ENCODE results near the gene DOK3.

DOK3 gene

GRCh38 chr5:177524539-177524900 is 14.9 kb upstream of the DOK3 start:
- Histone ChIP-seq H3K36me3 (ENCODE audit: control insufficient read depth in 2 of 2, insufficient read depth in 2 of 2, low read length in 2 of 2) (peaks cover 66 to 80% of the 10 kb centered on the region in 2 donors), H3K4me1 (ENCODE audit: control insufficient read depth, insufficient read depth, low read length) (peaks cover 17% of the 10 kb centered on the region), H3K27ac (ENCODE audit: low read length) (no peak overlapping the region), H3K9ac (ENCODE audit: low read length in 2 of 2) (no peak overlapping the region), H3K27me3 (ENCODE audit: control insufficient read depth in 1 of 2, insufficient read depth in 2 of 2, low read length in 2 of 2) (no peaks in the 10 kb centered on the region), H3K4me3 (ENCODE audit: low read length in 2 of 2) (no peak overlapping the region), H3K9me3 (ENCODE audit: control insufficient read depth in 2 of 2, low read length in 2 of 2) (no peaks in the 10 kb centered on the region)

- H3K9me3 ChIP-seq (ENCODE audit: control insufficient read depth in 2 of 2, low read length in 2 of 2): no peaks in the 10 kb centered on the region
- H3K4me3 ChIP-seq (ENCODE audit: low read length in 2 of 2): no peak overlapping the region
- H3K36me3 ChIP-seq (ENCODE audit: control insufficient read depth in 2 of 2, insufficient read depth in 2 of 2, low read length in 2 of 2): peaks cover 64 to 79% of the 10 kb centered on the region in 2 donors
- H3K27me3 ChIP-seq (ENCODE audit: control insufficient read depth in 1 of 2, insufficient read depth in 2 of 2, low read length in 2 of 2): no peaks in the 10 kb centered on the region
- no peak overlapping the region for H3K9ac ChIP-seq (ENCODE audit: low read length in 2 of 2)
- no peak overlapping the region for H3K27ac ChIP-seq (ENCODE audit: low read length)
- H3K4me1 ChIP-seq (ENCODE audit: control insufficient read depth, insufficient read depth, low read length): peaks cover 22% of the 10 kb centered on the region
These were observed 14.3 kb upstream of the DOK3 start for GRCh38 chr5:177523711-177524538.

GRCh38 chr5:177520916-177521513 is 11.4 kb upstream of the DOK3 start:
- Histone ChIP-seq H3K27me3 (ENCODE audit: control insufficient read depth in 1 of 2, insufficient read depth in 2 of 2, low read length in 2 of 2) (no peaks in the 10 kb centered on the region), H3K36me3 (ENCODE audit: control insufficient read depth in 2 of 2, insufficient read depth in 2 of 2, low read length in 2 of 2) (peaks cover 39 to 55% of the 10 kb centered on the region in 2 donors), H3K4me3 (ENCODE audit: low read length in 2 of 2) (no peak overlapping the region), H3K9ac (ENCODE audit: low read length in 2 of 2) (no peak overlapping the region), H3K9me3 (ENCODE audit: control insufficient read depth in 2 of 2, low read length in 2 of 2) (no peaks in the 10 kb centered on the region), H3K27ac (ENCODE audit: low read length) (no peak overlapping the region), H3K4me1 (ENCODE audit: control insufficient read depth, insufficient read depth, low read length) (peaks cover 34% of the 10 kb centered on the region)

GRCh38 chr5:177520271-177520670 is 10.6 kb upstream of the DOK3 start:
- Histone ChIP-seq H3K27ac (ENCODE audit: low read length) (no peak overlapping the region), H3K9ac (ENCODE audit: low read length in 2 of 2) (no peak overlapping the region), H3K9me3 (ENCODE audit: control insufficient read depth in 2 of 2, low read length in 2 of 2) (no peaks in the 10 kb centered on the region), H3K4me1 (ENCODE audit: control insufficient read depth, insufficient read depth, low read length) (peaks cover 38% of the 10 kb centered on the region), H3K4me3 (ENCODE audit: low read length in 2 of 2) (no peak overlapping the region), H3K36me3 (ENCODE audit: control insufficient read depth in 2 of 2, insufficient read depth in 2 of 2, low read length in 2 of 2) (peaks cover 35 to 52% of the 10 kb centered on the region in 2 donors), H3K27me3 (ENCODE audit: control insufficient read depth in 1 of 2, insufficient read depth in 2 of 2, low read length in 2 of 2) (no peaks in the 10 kb centered on the region)

GRCh38 chr5:177519463-177520235 is 10.0 kb upstream of the DOK3 start:
- peaks cover 38 to 52% of the 10 kb centered on the region in 2 donors for H3K36me3 ChIP-seq (ENCODE audit: control insufficient read depth in 2 of 2, insufficient read depth in 2 of 2, low read length in 2 of 2)
- H3K9ac ChIP-seq (ENCODE audit: low read length in 2 of 2): peak overlapping the region in 1 of 2 donors; percentile 34
- H3K4me1 ChIP-seq (ENCODE audit: control insufficient read depth, insufficient read depth, low read length): peaks cover 37% of the 10 kb centered on the region
- H3K9me3 ChIP-seq (ENCODE audit: control insufficient read depth in 2 of 2, low read length in 2 of 2): no peaks in the 10 kb centered on the region
- no peaks in the 10 kb centered on the region for H3K27me3 ChIP-seq (ENCODE audit: control insufficient read depth in 1 of 2, insufficient read depth in 2 of 2, low read length in 2 of 2)
- H3K4me3 ChIP-seq (ENCODE audit: low read length in 2 of 2): no peak overlapping the region
- H3K27ac ChIP-seq (ENCODE audit: low read length): no peak overlapping the region

- Histone ChIP-seq H3K9me3 (ENCODE audit: control insufficient read depth in 2 of 2, low read length in 2 of 2) (no peaks in the 10 kb centered on the region), H3K27me3 (ENCODE audit: control insufficient read depth in 1 of 2, insufficient read depth in 2 of 2, low read length in 2 of 2) (no peaks in the 10 kb centered on the region), H3K27ac (ENCODE audit: low read length) (peak within 1 kb of the TSS; percentile 80), H3K9ac (ENCODE audit: low read length in 2 of 2) (peak within 1 kb of the TSS; percentile 90 to 94), H3K4me1 (ENCODE audit: control insufficient read depth, insufficient read depth, low read length) (peaks cover 36% of the 10 kb centered on the region), H3K36me3 (ENCODE audit: control insufficient read depth in 2 of 2, insufficient read depth in 2 of 2, low read length in 2 of 2) (peaks cover 49 to 59% of the 10 kb centered on the region in 2 donors), H3K4me3 (ENCODE audit: low read length in 2 of 2) (peak within 1 kb of the TSS; percentile 98 to 99)
These were observed 7.3 kb upstream of the DOK3 start, which contains the start of gene DDX41 for GRCh38 chr5:177516601-177517568. TSS of gene DDX41 (minus strand) at chr5:177516961. CDS start at chr5:177516945, 16 bp downstream.

- Histone ChIP-seq H3K4me3 (ENCODE audit: low read length in 2 of 2) (peak overlapping the region in 1 of 2 donors; percentile 99), H3K4me1 (ENCODE audit: control insufficient read depth, insufficient read depth, low read length) (peaks cover 33% of the 10 kb centered on the region), H3K9ac (ENCODE audit: low read length in 2 of 2) (peak overlapping the region in 1 of 2 donors; percentile 94), H3K27me3 (ENCODE audit: control insufficient read depth in 1 of 2, insufficient read depth in 2 of 2, low read length in 2 of 2) (no peaks in the 10 kb centered on the region), H3K36me3 (ENCODE audit: control insufficient read depth in 2 of 2, insufficient read depth in 2 of 2, low read length in 2 of 2) (peaks cover 53 to 58% of the 10 kb centered on the region in 2 donors), H3K9me3 (ENCODE audit: control insufficient read depth in 2 of 2, low read length in 2 of 2) (no peaks in the 10 kb centered on the region), H3K27ac (ENCODE audit: low read length) (no peak overlapping the region)
These were observed 6.0 kb upstream of the DOK3 start for GRCh38 chr5:177515580-177515979.

GRCh38 chr5:177514541-177514940 is 4.9 kb upstream of the DOK3 start:
- H3K4me3 ChIP-seq (ENCODE audit: low read length in 2 of 2): no peak overlapping the region
- no peak overlapping the region for H3K9ac ChIP-seq (ENCODE audit: low read length in 2 of 2)
- H3K27me3 ChIP-seq (ENCODE audit: control insufficient read depth in 1 of 2, insufficient read depth in 2 of 2, low read length in 2 of 2): no peaks in the 10 kb centered on the region
- H3K9me3 ChIP-seq (ENCODE audit: control insufficient read depth in 2 of 2, low read length in 2 of 2): no peaks in the 10 kb centered on the region
- peaks cover 45 to 47% of the 10 kb centered on the region in 2 donors for H3K36me3 ChIP-seq (ENCODE audit: control insufficient read depth in 2 of 2, insufficient read depth in 2 of 2, low read length in 2 of 2)
- H3K27ac ChIP-seq (ENCODE audit: low read length): no peak overlapping the region
- peaks cover 33% of the 10 kb centered on the region for H3K4me1 ChIP-seq (ENCODE audit: control insufficient read depth, insufficient read depth, low read length)

- Histone ChIP-seq H3K4me1 (ENCODE audit: control insufficient read depth, insufficient read depth, low read length) (peaks cover 26% of the 10 kb centered on the region), H3K27me3 (ENCODE audit: control insufficient read depth in 1 of 2, insufficient read depth in 2 of 2, low read length in 2 of 2) (no peaks in the 10 kb centered on the region), H3K9ac (ENCODE audit: low read length in 2 of 2) (no peak overlapping the region), H3K9me3 (ENCODE audit: control insufficient read depth in 2 of 2, low read length in 2 of 2) (no peaks in the 10 kb centered on the region), H3K27ac (ENCODE audit: low read length) (no peak overlapping the region), H3K4me3 (ENCODE audit: low read length in 2 of 2) (no peak overlapping the region), H3K36me3 (ENCODE audit: control insufficient read depth in 2 of 2, insufficient read depth in 2 of 2, low read length in 2 of 2) (peaks cover 42 to 45% of the 10 kb centered on the region in 2 donors)
These were observed 3.9 kb upstream of the DOK3 start for GRCh38 chr5:177513500-177513899.
